HG03045 (cell line): Measurements from ENCODE around the gene COP1.
"Not testable (repeated sequence)": the region's sequence is repeated elsewhere in the genome, so short reads cannot be mapped to it uniquely, and the experiment has no call there.

ENCODE experiments used
- ATAC-seq: cut with Tn5 transposase; IDR thresholded peaks from one replicate; pipeline ENCODE4 v1.9.1; 2021; ENCODE audit warnings: mild to moderate bottlenecking, moderate library complexity; ENCODE audit not compliant: unreplicated experiment

The COP1 gene

DNA sequence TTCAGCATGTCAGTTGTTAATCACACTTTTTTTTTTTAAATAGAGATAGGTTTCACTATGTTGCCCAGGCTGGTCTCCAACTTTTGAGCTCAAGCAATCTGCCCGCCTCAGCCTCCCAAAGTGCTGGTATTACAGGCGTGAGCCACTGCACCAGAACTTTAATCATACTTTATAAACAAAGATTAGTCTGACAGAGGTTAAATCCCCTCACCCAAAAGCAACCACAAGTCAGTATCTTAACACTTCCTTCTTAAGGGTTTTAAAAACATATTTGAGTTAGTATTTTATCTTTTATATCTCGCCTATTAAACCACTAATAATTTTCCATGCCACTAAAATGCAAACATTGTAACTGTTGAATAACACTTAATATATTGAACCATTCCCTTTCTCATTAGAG lies 70.2 kb downstream of the COP1 start:
- no peak for ATAC-seq

DNA sequence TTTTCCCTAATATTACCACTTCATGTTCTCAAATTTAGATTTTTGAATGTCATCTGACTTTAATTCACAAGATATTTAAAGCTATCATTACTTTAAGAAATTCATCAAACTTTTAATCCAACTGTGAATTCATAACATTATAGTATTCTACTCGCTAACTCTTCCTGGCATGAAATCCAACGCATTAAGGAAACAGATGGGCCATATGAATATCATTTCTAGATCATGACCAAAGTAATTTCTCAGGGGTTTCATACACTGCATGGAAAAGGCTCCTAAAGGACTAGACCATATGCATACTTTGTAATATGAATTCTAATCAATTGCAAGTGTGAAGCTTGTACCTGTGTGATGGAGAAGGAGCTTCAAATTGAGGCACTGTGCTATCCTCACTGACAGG lies 72.4 kb downstream of the COP1 start:
- no peak for ATAC-seq

- no peak for ATAC-seq
Observed at GRCh38 chr1:176122282-176122681, 84.8 kb downstream of the COP1 start.

DNA sequence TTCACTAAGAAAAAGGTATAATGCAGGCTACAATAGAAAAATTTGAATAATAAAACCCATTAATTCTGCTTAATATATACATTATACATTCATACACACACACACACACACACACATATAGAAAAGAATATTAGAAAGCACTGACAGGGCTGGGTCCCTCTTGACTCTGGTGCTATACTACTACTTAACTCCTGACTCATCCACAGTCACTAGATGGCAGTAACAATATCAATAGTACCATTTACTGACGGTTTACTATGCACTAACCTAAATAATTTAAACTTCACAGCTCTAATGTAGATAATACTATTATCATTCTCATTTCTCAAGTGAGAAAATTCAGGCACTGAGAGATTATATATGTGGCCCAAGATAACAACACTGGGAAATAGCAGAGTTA lies 87.5 kb downstream of the COP1 start:
- ATAC-seq: no peak

DNA sequence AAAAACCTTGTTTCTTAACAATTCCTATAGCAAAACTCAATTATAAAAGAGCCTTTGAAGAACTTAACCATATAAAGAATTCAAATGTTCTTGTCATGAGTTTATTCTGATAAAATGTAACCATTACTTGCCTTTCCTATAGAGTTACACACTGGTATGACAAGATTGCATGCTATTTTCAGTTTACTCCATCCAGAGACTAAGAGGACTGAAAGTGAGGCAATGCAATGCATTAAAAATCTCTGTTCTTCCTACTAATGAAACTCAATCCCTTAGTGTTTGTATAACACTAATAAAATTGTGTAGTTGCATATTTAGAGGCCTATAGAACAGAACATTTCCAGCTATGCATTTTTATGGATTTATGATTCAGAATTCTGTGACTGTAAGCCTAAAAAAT lies 88.1 kb downstream of the COP1 start:
- no peak for ATAC-seq

- no peak for ATAC-seq
Observed at GRCh38 chr1:176111835-176112234, 95.3 kb downstream of the COP1 start.

- ATAC-seq: no peak
Observed at GRCh38 chr1:176110203-176110602, 96.9 kb downstream of the COP1 start.

DNA sequence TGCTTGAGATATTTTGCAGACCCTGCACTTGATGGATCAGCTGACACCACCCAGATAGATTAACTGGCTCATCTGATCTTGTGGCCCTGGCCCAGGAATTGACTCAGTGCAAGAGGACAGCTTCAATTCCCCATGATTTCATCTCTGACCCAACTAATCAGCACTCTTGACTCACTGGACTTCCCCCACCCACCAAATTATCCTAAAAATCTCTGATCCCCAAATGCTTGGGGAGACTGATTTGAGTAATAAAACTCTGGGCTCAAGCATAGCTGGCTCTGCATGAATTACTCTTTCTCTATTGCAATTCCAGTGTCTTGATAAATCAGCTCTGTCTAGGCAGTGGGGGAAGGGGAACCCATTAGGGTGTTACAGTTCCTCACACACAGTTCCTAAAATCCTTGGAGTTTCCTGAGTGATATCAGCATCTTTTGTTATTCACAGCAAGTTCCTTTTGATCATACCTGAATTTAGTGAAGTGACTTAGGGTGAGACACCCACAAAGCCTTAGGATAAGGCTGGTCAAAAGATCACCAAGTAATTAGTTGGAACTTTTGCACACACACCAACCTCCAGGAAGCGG lies 104.2 kb downstream of the COP1 start:
- ATAC-seq: no peak

- ATAC-seq: no peak
Observed at GRCh38 chr1:176101951-176102642, 105.0 kb downstream of the COP1 start.

GRCh38 chr1:176098560-176098959 lies 108.5 kb downstream of the COP1 start:
- ATAC-seq: no peak

GRCh38 chr1:176096015-176096414 lies 111.1 kb downstream of the COP1 start:
- ATAC-seq: no peak

DNA sequence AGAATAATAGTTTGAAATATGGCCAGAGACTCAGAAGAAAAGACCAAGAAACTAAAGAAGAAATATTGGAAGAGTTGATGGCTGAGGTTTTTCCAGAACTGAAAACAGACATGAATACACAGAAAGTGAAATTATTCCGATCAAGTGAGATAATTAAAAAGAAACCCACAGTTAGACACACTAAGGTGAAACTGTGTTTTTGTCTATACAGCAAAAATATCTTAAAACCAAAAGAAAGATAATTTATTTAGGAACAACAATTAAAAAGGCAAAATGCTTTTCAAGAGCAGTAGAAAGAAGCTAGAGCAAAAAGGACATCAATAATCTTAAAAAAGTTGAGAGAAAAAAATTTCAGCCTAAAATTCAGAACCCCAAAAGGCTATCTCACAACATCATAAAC lies 116.3 kb downstream of the COP1 start:
- no peak for ATAC-seq

DNA sequence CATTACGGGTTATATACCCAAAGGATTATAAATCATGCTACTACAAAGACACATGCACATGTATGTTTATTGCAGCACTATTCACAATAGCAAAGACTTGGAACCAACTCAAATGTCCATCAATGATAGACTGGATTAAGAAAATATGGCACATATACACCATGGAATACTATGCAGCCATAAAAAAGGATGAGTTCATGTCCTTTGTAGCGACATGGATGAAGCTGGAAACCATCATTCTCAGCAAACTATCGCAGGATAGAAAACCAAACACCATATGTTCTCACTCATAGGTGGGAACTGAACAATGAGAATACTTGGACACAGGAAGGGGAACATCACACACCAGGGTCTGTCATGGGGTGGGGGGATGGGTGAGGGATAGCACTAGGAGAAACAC lies 119.3 kb downstream of the COP1 start:
- not testable (repeated sequence) for ATAC-seq

- no peak for ATAC-seq
Observed at GRCh38 chr1:176073524-176074157, 133.4 kb downstream of the COP1 start.

GRCh38 chr1:176068901-176069300 lies 138.2 kb downstream of the COP1 start:
- no peak for ATAC-seq

DNA sequence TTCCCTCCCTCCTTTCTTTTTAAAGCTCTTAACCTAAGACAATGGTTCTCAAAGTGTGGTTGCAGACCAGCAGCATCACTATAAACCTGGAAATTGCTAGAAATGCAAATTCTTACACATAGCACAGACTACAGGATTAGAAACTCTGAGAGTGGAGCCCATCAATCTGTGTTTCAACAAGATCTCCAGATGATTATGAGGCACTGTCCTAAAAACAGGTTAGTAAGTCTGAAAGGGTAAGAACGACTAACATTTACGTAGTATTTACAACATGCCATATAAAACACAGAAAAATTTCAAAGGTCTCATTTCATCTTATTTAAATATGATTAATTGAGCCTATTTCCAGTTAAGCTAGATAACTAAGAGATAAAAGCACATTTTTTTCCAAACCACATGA lies 138.8 kb downstream of the COP1 start:
- no peak for ATAC-seq

DNA sequence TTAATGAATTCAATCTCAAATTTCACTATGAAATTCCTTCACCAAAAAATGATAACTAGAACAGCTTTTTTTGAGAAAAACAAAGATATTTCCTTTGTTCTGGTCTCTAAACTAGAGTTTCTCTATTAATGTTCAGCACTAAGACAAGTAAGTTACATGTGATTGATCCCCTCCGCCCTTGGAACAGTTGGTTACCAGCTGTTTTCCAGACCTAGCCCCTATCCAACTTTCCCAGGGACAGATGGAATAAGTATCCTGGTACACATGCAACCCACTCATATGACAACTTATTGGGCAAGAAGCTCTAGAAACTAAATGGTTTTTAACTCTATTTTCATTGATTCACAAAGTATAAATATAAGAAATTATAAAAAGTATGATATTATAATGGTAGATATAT lies 140.4 kb downstream of the COP1 start:
- no peak for ATAC-seq

- no peak for ATAC-seq
Observed at GRCh38 chr1:176058686-176059085, 148.4 kb downstream of the COP1 start.

DNA sequence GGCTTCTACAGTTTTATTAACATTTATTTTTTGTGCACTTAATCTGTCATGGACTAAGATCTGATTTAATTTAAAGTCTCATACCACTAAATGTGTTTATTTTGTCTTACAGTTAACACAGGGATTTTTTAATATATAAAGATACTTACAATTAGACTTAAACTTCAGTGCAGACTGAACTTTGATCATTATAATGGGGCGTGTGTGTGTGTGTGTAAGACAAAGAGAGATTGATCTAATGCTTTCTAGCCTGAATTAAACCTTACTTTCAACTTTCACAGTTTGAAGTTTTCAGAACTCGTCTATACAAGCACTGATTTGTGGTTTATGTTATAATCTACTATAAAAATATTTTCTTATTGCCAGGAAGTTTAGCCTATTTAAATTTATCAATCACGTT lies 150.8 kb downstream of the COP1 start:
- no peak for ATAC-seq

DNA sequence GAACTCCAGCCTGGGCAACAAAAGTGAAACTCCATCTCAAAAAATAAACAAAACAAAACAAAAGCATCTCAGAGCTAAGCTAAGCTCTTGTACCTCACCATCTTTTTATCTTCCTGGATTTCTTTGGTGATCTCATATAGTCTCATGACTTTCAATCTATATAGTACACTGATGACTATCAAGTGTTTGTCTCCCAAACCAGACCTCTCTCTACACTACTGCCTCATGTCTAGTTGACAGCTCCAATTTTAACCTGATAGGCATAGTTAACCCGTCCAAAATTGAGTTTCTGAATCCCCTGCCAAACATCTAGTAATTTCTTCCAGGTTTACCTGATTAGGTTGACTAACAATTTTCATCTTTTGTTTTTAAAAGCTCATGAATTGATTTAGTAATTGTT lies 151.7 kb downstream of the COP1 start:
- ATAC-seq: no peak

DNA sequence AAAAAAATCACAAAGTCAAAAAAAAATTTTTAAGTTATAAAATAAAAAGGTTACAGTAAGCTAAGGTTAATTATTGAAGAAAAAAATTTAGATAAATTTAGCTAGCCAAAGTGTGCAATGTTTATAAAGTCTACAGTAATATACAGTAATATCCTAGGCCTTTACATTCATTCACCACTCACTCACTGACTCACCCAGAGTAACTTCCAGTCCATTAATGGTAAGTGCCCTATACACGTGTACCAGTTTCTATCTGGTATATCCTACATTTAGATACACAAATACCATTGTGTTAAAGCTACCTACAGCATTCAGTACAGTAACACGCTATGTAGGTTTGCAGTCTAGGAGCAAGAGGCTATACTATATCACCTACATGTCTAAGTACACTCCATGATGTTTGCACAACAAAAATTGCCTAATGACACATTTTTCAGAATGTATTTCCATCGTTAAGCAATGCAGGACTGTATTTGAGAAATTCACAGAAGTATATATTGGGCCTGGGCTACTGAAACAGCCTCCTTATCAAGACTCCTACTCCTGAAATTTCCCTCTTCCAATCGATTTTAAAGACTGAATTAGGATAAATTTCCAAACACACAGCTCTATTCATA lies 155.1 kb downstream of the COP1 start:
- ATAC-seq: no peak

- ATAC-seq: no peak
Observed at GRCh38 chr1:176051402-176051801, 155.7 kb downstream of the COP1 start.
